GM21737 (cell line): ENCODE measurements around the gene KDM3B.

ENCODE experiments used
- ATAC-seq: cut with Tn5 transposase; IDR thresholded peaks from one replicate; pipeline ENCODE4 v1.9.1; 2021; ENCODE audit warnings: mild to moderate bottlenecking, moderate library complexity; ENCODE audit not compliant: unreplicated experiment

KDM3B gene

GRCh38 chr5:138449501-138450239, 97.2 kb downstream of the KDM3B start:
- ATAC-seq, result no peak

- no peak for ATAC-seq
Observed at GRCh38 chr5:138450971-138451370, 98.5 kb downstream of the KDM3B start.

GRCh38 chr5:138452720-138453119, 100.2 kb downstream of the KDM3B start:
- no peak for ATAC-seq

GRCh38 chr5:138453590-138453989, 101.1 kb downstream of the KDM3B start:
- no peak for ATAC-seq

GRCh38 chr5:138454121-138454520, 101.6 kb downstream of the KDM3B start:
- ATAC-seq, result no peak

GRCh38 chr5:138455232-138455930, 102.9 kb downstream of the KDM3B start:
- ATAC-seq, result no peak

- ATAC-seq, result no peak
Observed at GRCh38 chr5:138457531-138458275, 105.2 kb downstream of the KDM3B start.

GRCh38 chr5:138458384-138458783, 105.9 kb downstream of the KDM3B start:
- ATAC-seq, result no peak

- ATAC-seq, result no peak
Observed at GRCh38 chr5:138458856-138459255, 106.4 kb downstream of the KDM3B start.

- ATAC-seq, result no peak
Observed at GRCh38 chr5:138459311-138459933, 106.9 kb downstream of the KDM3B start.

GRCh38 chr5:138460032-138460693, 107.7 kb downstream of the KDM3B start:
- no peak for ATAC-seq

- no peak for ATAC-seq
Observed at GRCh38 chr5:138461343-138462125, 109.0 kb downstream of the KDM3B start.

- ATAC-seq, result no peak
Observed at GRCh38 chr5:138463419-138464007, 111.0 kb downstream of the KDM3B start.

GRCh38 chr5:138464008-138464387, 111.5 kb downstream of the KDM3B start:
- peak; percentile 51 for ATAC-seq

GRCh38 chr5:138464388-138465260, 112.1 kb downstream of the KDM3B start:
- ATAC-seq, result peak; percentile 66

GRCh38 chr5:138465261-138466124, 113.0 kb downstream of the KDM3B start, which contains the start of gene EGR1:
Gene EGR1, plus strand, starts transcription at chr5:138465479. Its CDS starts 283 bp downstream, at chr5:138465762.
- peak; percentile 46 for ATAC-seq

GRCh38 chr5:138466125-138466899, 113.8 kb downstream of the KDM3B start:
- no peak for ATAC-seq
